HG02610 (cell line): ENCODE results near the gene STKLD1.
A peak's percentile ranks its signal among the peaks of the same experiment; 100 is the strongest.

Experiments used
- ATAC-seq: cut with Tn5 transposase; IDR thresholded peaks from one replicate; pipeline ENCODE4 v1.9.1; 2021; ENCODE audit warnings: mild to moderate bottlenecking, moderate library complexity; ENCODE audit not compliant: unreplicated experiment

Gene STKLD1

DNA sequence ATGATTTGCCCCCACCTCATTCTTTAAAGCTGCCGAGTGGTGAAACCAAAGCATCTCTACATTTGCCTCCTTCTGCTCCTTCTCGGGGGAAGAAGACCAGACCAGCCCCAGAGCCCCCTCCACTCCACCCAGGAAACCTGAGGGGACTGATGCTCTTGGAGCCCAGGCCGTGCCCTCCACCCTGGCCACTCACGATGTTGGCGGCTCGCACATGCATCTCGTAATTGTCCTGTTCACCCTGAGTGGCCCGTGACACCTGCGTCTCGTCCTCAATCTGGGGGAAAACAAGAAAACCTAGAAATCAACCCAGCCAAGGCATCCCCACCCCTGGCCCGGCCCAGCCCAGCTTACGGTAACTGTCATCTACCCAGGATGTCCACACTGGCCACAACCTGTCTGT, 31.2 kb upstream of the STKLD1 start:
- no peak for ATAC-seq

DNA sequence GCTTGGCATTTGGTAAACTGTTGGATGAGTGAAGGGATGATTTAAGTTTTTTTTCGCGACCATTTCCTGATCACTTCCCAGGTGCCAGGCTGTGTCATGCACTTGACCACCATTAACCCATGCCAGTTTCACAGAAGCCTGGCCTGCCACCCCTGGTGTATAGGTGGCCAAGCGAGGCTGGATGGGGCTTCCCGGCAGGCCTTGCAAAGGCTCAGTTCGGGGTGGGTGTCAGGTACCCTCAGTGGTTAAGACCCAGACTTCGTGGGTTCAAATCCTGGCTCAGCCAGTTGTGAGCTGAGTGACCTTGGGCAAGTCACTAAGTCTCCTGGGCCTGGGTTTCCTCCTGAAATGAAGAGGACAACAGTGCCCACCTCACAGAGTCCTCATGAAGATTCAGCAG, 30.6 kb upstream of the STKLD1 start:
- ATAC-seq, result no peak

DNA sequence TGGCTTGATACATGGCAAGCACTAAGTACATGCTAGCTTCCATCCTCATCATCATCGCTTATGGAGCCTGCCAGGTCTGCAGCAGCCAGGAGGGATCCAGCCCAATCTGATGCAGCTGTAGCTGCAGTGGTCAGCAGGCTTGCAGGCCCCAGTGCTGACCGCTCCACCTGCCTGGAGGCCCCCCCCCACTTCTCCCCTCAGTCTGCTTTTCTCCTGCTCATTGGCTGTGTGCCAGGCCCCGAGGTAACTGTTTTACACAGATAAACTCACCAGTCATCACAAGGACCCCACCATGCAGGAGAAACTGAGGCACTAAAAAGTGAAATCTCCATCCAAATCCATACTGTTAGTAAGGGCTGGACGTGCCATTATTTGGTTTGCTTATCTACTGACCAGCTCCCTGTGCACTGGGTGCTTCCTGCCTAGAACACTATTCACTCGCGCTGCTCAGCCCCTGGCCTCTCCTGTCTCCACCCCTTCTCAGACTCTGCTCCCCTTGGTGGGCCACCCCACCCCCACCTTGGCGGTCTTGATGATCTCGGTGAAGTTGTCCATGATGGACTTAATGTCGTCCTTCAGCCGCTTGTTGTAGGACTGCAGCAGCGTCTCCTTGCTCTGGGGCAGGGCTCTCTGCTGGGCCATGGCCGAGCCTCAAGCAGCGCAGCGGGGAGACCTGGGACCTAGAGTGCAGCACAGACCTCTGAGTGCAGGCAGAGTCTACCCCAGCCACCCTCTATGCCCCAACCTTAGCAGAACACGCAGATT, 30.0 kb upstream of the STKLD1 start:
- ATAC-seq, result no peak

DNA sequence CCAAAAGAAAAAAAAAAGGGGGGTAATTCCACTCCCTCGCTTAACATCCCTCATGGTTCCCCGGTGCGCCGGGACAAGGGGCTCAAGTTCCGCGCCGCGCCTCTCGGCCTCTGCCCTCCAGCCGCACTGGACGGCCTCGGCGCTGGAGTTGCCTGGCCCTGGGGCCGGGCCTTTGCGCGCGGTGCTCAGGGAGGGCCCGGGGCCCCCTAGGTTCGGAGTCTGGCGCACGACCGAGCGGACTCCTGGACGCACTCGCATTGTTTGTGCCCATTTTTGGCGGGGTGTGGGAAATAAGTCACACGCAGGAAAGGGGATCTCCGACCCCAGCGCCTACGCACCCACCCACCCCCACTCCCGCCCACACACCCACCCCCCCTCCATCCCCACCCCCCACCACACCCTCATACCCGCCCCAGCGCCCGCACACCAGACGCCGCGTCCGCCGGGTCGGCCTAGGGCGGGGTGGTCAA, 28.6 kb upstream of the STKLD1 start:
- peak; percentile 23 for ATAC-seq

DNA sequence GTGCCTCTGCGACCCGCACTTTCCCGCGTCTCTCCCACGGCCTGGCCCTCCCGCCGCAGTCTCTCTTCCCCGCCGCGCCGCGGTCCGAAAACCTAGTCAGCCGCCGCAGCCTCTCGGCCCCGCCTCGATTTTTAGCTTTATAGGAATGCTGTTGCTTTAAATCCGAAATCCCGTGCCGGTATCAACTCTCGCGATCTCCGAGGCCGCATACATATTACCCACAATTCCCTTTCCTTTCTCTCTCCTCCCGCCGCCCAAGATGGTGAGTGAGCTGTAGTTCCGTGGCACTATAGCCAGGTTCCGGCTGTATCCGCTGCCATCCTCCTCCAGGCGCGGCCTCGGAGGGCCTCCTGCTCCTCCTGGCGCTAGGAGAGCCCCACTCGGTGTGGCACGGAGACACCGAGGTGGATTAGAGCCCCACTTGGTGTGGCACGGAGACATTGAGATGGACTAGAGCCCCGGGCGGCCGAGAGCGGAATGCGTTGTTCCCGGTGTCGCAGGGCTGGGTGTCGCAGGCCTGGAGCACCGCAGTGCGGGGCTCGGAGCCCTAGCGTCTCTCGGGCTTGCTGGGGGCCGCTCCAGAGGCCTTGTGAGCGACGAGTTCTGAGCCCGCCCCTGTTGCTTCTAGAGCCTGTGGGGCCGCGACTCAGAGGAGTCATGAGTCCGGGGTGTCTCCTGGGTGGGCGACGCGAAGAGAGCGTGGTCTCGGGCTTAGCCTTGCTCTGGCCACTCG, 28.0 kb upstream of the STKLD1 start, which contains the start of the genes MED22 and RPL7A:
Gene MED22 (minus strand): TSS at position 147 of the 733 bp plus-strand sequence. CDS start 1,469 bp downstream, outside the sequence.
Gene RPL7A (plus strand): TSS at position 234 of the 733 bp plus-strand sequence. CDS start 26 bp downstream, at position 260.
- peak; percentile 57 for ATAC-seq

- ATAC-seq, result no peak
These were observed 27.2 kb upstream of the STKLD1 start for GRCh38 chr9:133348718-133349573.

- no peak for ATAC-seq
These were observed 26.1 kb upstream of the STKLD1 start for GRCh38 chr9:133349965-133350616.

- ATAC-seq, result no peak
These were observed 24.6 kb upstream of the STKLD1 start for GRCh38 chr9:133351526-133351907.

DNA sequence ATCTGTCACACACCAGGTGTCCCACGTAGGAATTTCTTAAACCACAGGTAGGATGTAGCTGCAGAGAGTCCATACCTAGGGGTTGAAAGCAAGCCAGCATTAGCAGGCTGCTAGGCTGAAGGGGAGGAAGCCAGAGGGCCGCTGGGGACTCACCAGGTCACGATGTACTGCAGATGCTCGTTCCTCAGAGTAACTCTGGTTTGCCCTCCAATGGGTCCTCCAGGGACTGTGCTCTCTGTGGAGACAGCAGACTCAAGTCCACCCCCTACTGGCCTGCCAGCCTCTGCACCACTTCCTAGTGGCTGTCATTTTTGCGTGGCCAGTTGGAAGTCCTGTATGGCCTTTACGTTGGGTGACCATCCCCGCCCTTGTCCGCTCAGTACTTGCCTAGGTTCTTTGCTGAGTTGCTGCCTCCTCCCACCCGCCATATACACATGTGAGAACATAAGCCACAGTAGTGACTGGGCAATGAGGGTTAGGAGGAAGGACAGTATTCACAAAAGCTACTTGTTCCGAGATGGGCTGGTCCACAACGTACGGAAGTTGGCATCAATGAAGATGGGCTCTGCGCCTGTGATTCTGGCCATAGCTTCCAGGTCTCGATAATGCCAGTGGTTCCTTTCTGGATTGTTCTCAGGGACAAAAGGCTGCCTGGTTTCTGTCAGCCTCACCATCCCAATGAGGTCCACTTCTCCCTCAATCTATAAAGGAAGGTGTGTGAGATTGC, 24.1 kb upstream of the STKLD1 start:
- no peak for ATAC-seq

DNA sequence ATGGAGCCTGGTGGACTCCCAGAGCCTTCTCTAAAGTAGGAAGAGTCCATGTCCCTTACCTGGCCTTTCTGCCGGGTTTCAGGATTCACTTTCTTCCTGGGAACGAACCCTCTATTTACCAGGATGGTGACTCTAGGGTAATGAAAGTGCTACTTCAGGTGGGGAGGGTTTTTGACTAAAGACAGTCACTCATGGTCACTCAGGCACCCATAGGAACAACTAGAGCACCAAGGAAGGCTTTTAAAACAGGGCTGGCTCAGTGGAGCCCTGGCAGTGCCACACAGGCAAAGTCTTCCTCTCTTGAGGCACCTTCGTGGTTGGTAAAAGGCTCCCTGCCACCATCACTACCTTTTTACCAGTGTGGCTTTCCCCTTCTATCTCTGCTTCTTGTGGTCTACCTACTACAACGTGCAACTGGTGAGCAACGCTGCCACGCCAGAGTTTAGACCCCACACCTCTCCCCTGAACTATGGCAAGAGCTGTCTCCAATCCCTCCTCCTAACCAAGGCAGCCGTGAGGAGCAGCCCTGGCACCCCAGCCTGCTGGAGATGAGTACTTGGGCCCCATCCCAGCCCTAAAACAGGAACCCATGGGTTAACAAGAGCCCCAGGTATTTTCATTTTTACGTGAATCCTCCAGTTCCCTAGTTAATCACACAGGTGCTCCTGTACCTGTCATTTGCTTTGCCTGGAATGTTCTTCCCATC, 23.4 kb upstream of the STKLD1 start:
- ATAC-seq, result no peak

DNA sequence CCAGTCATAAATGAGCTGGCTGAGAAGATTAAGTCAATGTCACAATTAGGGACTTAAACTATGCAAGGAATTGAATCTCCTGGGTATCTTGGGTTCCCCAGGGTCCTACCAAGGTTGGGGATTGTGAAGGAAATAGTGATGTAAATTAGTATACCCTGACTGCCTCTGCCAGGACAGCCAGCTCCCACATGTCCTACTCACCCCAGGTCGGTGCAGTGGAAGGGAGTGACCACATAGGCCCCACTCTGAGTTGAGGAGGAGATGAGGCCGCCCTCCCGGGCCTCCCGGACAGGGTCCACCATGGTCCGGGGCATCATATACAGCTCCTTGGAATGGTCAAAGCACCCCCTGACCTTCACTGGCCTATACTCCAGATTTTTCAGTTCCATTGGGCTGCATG, 22.6 kb upstream of the STKLD1 start:
- no peak for ATAC-seq

- no peak for ATAC-seq
These were observed 21.4 kb upstream of the STKLD1 start for GRCh38 chr9:133354766-133355165.

- ATAC-seq, result peak; percentile 23
These were observed 20.2 kb upstream of the STKLD1 start for GRCh38 chr9:133355881-133356357.

- ATAC-seq, result peak; percentile 77
These were observed 19.6 kb upstream of the STKLD1 start, which contains the start of the genes SURF1 and SURF2 for GRCh38 chr9:133356391-133357091. TSS of gene SURF1 (minus strand) at chr9:133356487. CDS start at chr9:133356453, 34 bp downstream. TSS of gene SURF2 (plus strand) at chr9:133356550. CDS start at chr9:133356593, 43 bp downstream.

GRCh38 chr9:133357656-133358055, 18.5 kb upstream of the STKLD1 start:
- ATAC-seq, result no peak

DNA sequence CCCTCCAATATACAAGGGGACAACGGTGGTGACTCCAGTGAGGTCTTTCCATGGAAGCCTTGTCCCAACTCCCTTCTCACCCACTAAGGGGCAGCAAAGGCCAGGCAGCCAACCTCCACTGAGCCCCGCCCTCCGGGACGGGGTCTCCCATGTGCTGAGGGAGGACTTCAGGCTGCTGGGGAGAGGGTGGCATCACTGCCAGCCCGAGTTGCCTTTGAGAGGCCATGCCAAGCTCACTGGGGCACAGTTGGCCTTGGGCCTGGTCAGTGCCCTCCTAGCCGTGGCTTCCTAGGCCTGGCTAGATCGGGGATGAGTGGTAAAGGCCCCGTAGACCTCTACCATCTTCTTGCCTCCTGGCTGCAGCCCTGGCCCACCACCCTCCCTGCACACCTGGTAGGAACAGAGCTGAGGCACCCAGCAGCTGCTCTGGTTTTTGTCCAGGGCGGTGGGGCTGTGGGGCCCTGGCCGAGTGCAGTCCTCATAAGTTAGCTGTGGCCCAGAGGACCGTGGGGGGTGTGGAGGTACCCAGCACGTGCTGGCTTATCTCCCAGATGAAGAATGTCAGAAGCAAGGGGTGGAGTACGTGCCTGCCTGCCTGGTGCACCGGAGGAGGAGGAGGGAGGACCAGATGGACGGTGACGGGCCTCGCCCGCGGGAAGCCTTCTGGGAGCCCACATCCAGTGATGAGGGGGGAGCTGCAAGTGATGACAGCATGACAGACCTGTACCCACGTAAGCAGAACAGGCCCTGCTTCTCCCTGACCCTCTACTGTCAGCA, 16.6 kb upstream of the STKLD1 start:
- no peak for ATAC-seq
